SU-DHL-6 (cell line): ENCODE data around the gene TALDO1.

Experiments used
- CTCF ChIP-seq: fragments of 200-600 bp; sonication (generic); IDR thresholded peaks from one replicate; pipeline ENCODE4 v1.5.1; 2017; ENCODE audit warnings: antibody characterized with exemption, mild to moderate bottlenecking, low read length, moderate library complexity; ENCODE audit not compliant: insufficient read depth, poor library complexity, severe bottlenecking
- EZH2phosphoT487 ChIP-seq: fragments of 200-600 bp; sonication (generic), shearing (Covaris generic); conservative IDR thresholded peaks from 2 replicates; pipeline ENCODE4 v1.6.1; 2018; ENCODE audit warnings: mild to moderate bottlenecking, antibody characterized with exemption, low read length, moderate library complexity, mixed read lengths

- no peak for TF ChIP-seq CTCF
- TF ChIP-seq EZH2phosphoT487 = no peak
Measured at GRCh38 chr11:792873-793272, 45.6 kb downstream of the TALDO1 start.
